IMR-90 (cell line): ENCODE data around the gene C19orf47. TPM values are rescaled to one million over a fixed set of nuclear protein-coding genes. Genes with fewer than 3 reads are reported as not detected.

Experiments used
- ATAC-seq: fragments of 200-7000 bp; cut with Tn5 transposase; 2 replicates; pipeline ENCODE4 v1.9.1; 2020; ENCODE audit warnings: low read depth, mild to moderate bottlenecking, moderate library complexity
- BruUV-seq: library from RNA; stranded (reverse); fragments of 400-500 nt; replicated peaks from 2 replicates; lab custom pipeline; 2021; lab: Mats Ljungman, UMichigan
- CTCF ChIA-PET: fragments of 300-600 bp; formaldehyde crosslinking; extraction: SDS; loops from one replicate; lab custom pipeline; 2021; ENCODE audit warnings: antibody characterized with exemption; lab: Yijun Ruan, JAX
- POLR2A ChIA-PET: fragments of 300-600 bp; sonication (Branson Sonifier 250); formaldehyde crosslinking; loops from one replicate; lab custom pipeline; 2022; ENCODE audit warnings: antibody characterized with exemption; ENCODE audit not compliant: unreplicated experiment; lab: Charles Lee
- DNase-seq: peaks from one replicate; pipeline ENCODE4 v3.0.0; 2013
- H2AFZ ChIP-seq: replicated peaks from 2 replicates; pipeline ENCODE3; 2013; ENCODE audit warnings: low read length, mild to moderate bottlenecking; ENCODE audit not compliant: poor library complexity
- H2AK5ac ChIP-seq: 2 replicates; pipeline ENCODE4 v1.6.1; 2013; ENCODE audit warnings: low read depth, low read length, inconsistent platforms
- H2AK9ac ChIP-seq: replicated peaks from 2 replicates; pipeline ENCODE3; 2013; ENCODE audit warnings: mild to moderate bottlenecking, low read depth, low read length, moderate library complexity; ENCODE audit not compliant: poor library complexity
- H2BK120ac ChIP-seq: 2 replicates; pipeline ENCODE4 v1.6.1; 2013; ENCODE audit warnings: low read depth, low read length, inconsistent platforms
- H2BK15ac ChIP-seq: 3 replicates; pipeline ENCODE4 v1.6.1; 2013; ENCODE audit warnings: low read depth, low read length, inconsistent platforms
- H2BK20ac ChIP-seq: 2 replicates; pipeline ENCODE4 v1.6.1; 2013; ENCODE audit warnings: low read depth, mild to moderate bottlenecking, inconsistent platforms, low read length, moderate library complexity
- H2BK5ac ChIP-seq: 2 replicates; pipeline ENCODE4 v1.6.1; 2013; ENCODE audit warnings: mild to moderate bottlenecking, low read depth, low read length, inconsistent platforms; ENCODE audit not compliant: poor library complexity, severe bottlenecking
- H3K14ac ChIP-seq: replicated peaks from 2 replicates; pipeline ENCODE4 v1.6.1; 2013; ENCODE audit warnings: low read depth, low read length, inconsistent platforms
- H3K18ac ChIP-seq: 2 replicates; pipeline ENCODE4 v1.6.1; 2013; ENCODE audit warnings: low read depth, low read length, control low read depth
- H3K23ac ChIP-seq: 2 replicates; pipeline ENCODE4 v1.6.1; 2013; ENCODE audit warnings: low read depth, low read length, inconsistent platforms
- H3K27ac ChIP-seq: 2 replicates; pipeline ENCODE4 v1.5.1; 2013; ENCODE audit warnings: mild to moderate bottlenecking, control low read depth, low read length; ENCODE audit not compliant: insufficient read depth
- H3K27me3 ChIP-seq: 2 replicates; pipeline ENCODE4 v1.6.1; 2013; ENCODE audit warnings: low read length; ENCODE audit not compliant: control insufficient read depth, insufficient read depth
- H3K36me3 ChIP-seq: 2 replicates; pipeline ENCODE4 v1.6.1; 2013; ENCODE audit warnings: low read length, mixed read lengths; ENCODE audit not compliant: control insufficient read depth, insufficient read depth
- H3K4ac ChIP-seq: 2 replicates; pipeline ENCODE4 v1.6.1; 2013; ENCODE audit warnings: low read depth, low read length, inconsistent platforms
- H3K4me1 ChIP-seq: 2 replicates; pipeline ENCODE4 v1.6.1; 2013; ENCODE audit warnings: low read length, mixed read lengths; ENCODE audit not compliant: control insufficient read depth, insufficient read depth
- H3K4me2 ChIP-seq: 2 replicates; pipeline ENCODE4 v1.6.1; 2013; ENCODE audit warnings: low read depth, mild to moderate bottlenecking, control low read depth, low read length, moderate library complexity
- H3K4me3 ChIP-seq: 2 replicates; pipeline ENCODE4 v1.5.1; 2013; ENCODE audit warnings: low read depth, mild to moderate bottlenecking, control low read depth, low read length, moderate library complexity; ENCODE audit not compliant: insufficient read depth
- H3K56ac ChIP-seq: 2 replicates; pipeline ENCODE4 v1.6.1; 2013; ENCODE audit warnings: low read length, inconsistent platforms; ENCODE audit not compliant: insufficient read depth; ENCODE audit errors: extremely low read depth
- H3K79me1 ChIP-seq, 2 experiments: 2 replicates each; pipeline ENCODE4 v1.6.1; 2013; ENCODE audit warnings: low read length in 2 of 2, inconsistent platforms in 1 of 2, low read depth in 1 of 2
- H3K9ac ChIP-seq: 2 replicates; pipeline ENCODE4 v1.6.1; 2013; ENCODE audit warnings: low read depth, low read length, control low read depth
- H3K9me1 ChIP-seq: 2 replicates; pipeline ENCODE4 v1.6.1; 2013; ENCODE audit warnings: low read length, inconsistent platforms; ENCODE audit not compliant: insufficient read depth
- H3K9me3 ChIP-seq: 2 replicates; pipeline ENCODE4 v1.6.1; 2013; ENCODE audit warnings: low read length; ENCODE audit not compliant: control insufficient read depth, insufficient read depth
- H4K20me1 ChIP-seq: 2 replicates; pipeline ENCODE4 v1.6.1; 2013; ENCODE audit warnings: low read length, inconsistent platforms; ENCODE audit not compliant: insufficient read depth
- H4K5ac ChIP-seq: 2 replicates; pipeline ENCODE4 v1.6.1; 2013; ENCODE audit warnings: mild to moderate bottlenecking, low read depth, low read length, control low read depth
- H4K8ac ChIP-seq, 2 experiments: 2 replicates each; pipeline ENCODE4 v1.6.1; 2013; ENCODE audit warnings: low read depth in 2 of 2, low read length in 2 of 2, control low read depth in 1 of 2, inconsistent platforms in 1 of 2
- H4K91ac ChIP-seq: 2 replicates; pipeline ENCODE4 v1.6.1; 2013; ENCODE audit warnings: low read depth, low read length, inconsistent platforms; ENCODE audit not compliant: insufficient read depth
- CEBPB ChIP-seq: IDR thresholded peaks from 2 replicates; pipeline ENCODE4 v1.6.1; 2012; ENCODE audit warnings: low read depth, low read length, improper control_type of control experiment
- CTCF ChIP-seq: conservative IDR thresholded peaks from 2 replicates; pipeline ENCODE4 v1.5.1; 2012; ENCODE audit warnings: mild to moderate bottlenecking, low read depth, low read length, improper control_type of control experiment
- ELK1 ChIP-seq: fragments of 150-350 bp; IDR thresholded peaks from 2 replicates; pipeline ENCODE4 v1.6.1; 2016; ENCODE audit warnings: low read depth, mild to moderate bottlenecking, low read length, moderate library complexity, borderline replicate concordance
- FOS ChIP-seq: fragments of 150-350 bp; IDR thresholded peaks from 2 replicates; pipeline ENCODE4 v1.6.1; 2016; ENCODE audit warnings: low read depth, low read length
- MAZ ChIP-seq: IDR thresholded peaks from 2 replicates; pipeline ENCODE4 v1.6.1; 2012; ENCODE audit warnings: low read depth, mild to moderate bottlenecking, low read length, improper control_type of control experiment, moderate library complexity, borderline replicate concordance
- NFE2L2 ChIP-seq: fragments of 150-350 bp; IDR thresholded peaks from 2 replicates; pipeline ENCODE4 v1.6.1; 2016; ENCODE audit warnings: low read depth, mild to moderate bottlenecking, low read length
- RFX5 ChIP-seq: IDR thresholded peaks from 2 replicates; pipeline ENCODE4 v1.8.0; 2012; ENCODE audit warnings: low read depth, mild to moderate bottlenecking, low read length, moderate library complexity
- USF2 ChIP-seq: fragments of 150-350 bp; IDR thresholded peaks from 2 replicates; pipeline ENCODE4 v1.6.1; 2017; ENCODE audit warnings: mild to moderate bottlenecking, antibody characterized with exemption, low read length, low read depth
- WGBS, 2 experiments: methylation state at CpG; one replicate each; pipeline versions ENCODE4 v1.1.5 to v1.1.7; 2013; ENCODE audit warnings: missing lambda C conversion rate in 2 of 2; ENCODE audit not compliant: insufficient read length in 1 of 2; ENCODE audit errors: extremely low coverage in 2 of 2; 5-methylcytosine and 5-hydroxymethylcytosine counted together
- dilution Hi-C: fragments of 300-500 bp; cut with HindIII; formaldehyde crosslinking; loops from one replicate; pipeline ENCODE4 v1.14.3; 2018; ENCODE audit warnings: low sequenced_read_pairs; ENCODE audit not compliant: unreplicated experiment
- in situ Hi-C: fragments of 300-500 bp; cut with MboI; formaldehyde crosslinking; loops from 3 replicates; pipeline ENCODE4 v1.14.3; 2019; ENCODE audit warnings: low sequenced_read_pairs, inconsistent platforms, mixed read lengths
- intact Hi-C: fragments of 100-400 bp; cut with micrococcal nuclease; formaldehyde crosslinking; loops from 2 replicates; pipeline ENCODE4 v1.10.0; 2022
- polyA plus RNA-seq, 3 experiments: library from polyadenylated mRNA; depleted of rRNA; stranded (reverse); fragments of >200 nt; gene quantifications; 2 replicates each; pipeline ENCODE4 v1.2.3, GENCODE V29; 2012; ENCODE audit warnings: low replicate concordance in 1 of 3
- total RNA-seq: library from RNA; depleted of rRNA; stranded (reverse); fragments of >200 nt; gene quantifications from 2 replicates; pipeline ENCODE4 v1.2.3, GENCODE V29; 2012

The C19orf47 gene
- total and polyA plus RNA-seq, 2 of the 4 experiments (the other 2 are of a cell fraction), result 3.6 to 16.3 TPM

- CTCF ChIA-PET, result no interaction called here
Observed at GRCh38 chr19:40317338-40317737, 30.9 kb downstream of the C19orf47 start.

More at GRCh38 chr19:40317338-40317737, 30.9 kb downstream of the C19orf47 start:
- H2BK15ac ChIP-seq, result no peak overlapping the region
- H3K79me1 ChIP-seq, result peaks cover 0 to 5% of the 10 kb centered on the region in 2 experiments; a peak in 1 of 4 replicates
- no peak overlapping the region for H3K4me2 ChIP-seq
- H2AK5ac ChIP-seq, result no peak overlapping the region
- H3K23ac ChIP-seq, result no peak overlapping the region
- no peak overlapping the region for H3K56ac ChIP-seq
- POLR2A ChIA-PET, result no interaction called here
- no peaks in the 10 kb centered on the region for H3K9me3 ChIP-seq
- H3K14ac ChIP-seq, result no peak overlapping the region
- no peak overlapping the region for H3K27ac ChIP-seq
- H3K4me3 ChIP-seq, result no peak overlapping the region
- H2AFZ ChIP-seq, result no peak overlapping the region
- intact Hi-C loops, result no loop called here
- no TSS peak for BruUV-seq
- H3K27me3 ChIP-seq, result no peaks in the 10 kb centered on the region
- no peak overlapping the region for H4K91ac ChIP-seq
- H3K18ac ChIP-seq, result no peak overlapping the region
- WGBS, 2 experiments, result 76% methylated on average over 5 of the region's 7 CpGs; no CpG with 5 or more reads in 1 of the 2 experiments
- in situ Hi-C loops, result loop anchor here (25.0 kb wide), 1 partner anchor 195 kb away; no protein-coding TSS in a partner anchor
- no peak overlapping the region for H3K9ac ChIP-seq
- peaks cover 6% of the 10 kb centered on the region; the same call in 1 of the 2 replicates for H4K20me1 ChIP-seq
- no peaks in the 10 kb centered on the region for H3K4me1 ChIP-seq
- DNase-seq, result no peak
- peaks cover 25% of the 10 kb centered on the region for H3K36me3 ChIP-seq
- no peak overlapping the region for H2AK9ac ChIP-seq
- no peak overlapping the region for H2BK20ac ChIP-seq
- no peak overlapping the region for H4K5ac ChIP-seq
- H4K8ac ChIP-seq, result no peak overlapping the region
- TF ChIP-seq CTCF, result no peak
- no peak for TF ChIP-seq FOS
- no peak for TF ChIP-seq NFE2L2
- TF ChIP-seq MAZ, result no peak
- TF ChIP-seq ELK1, result no peak
- no peak for TF ChIP-seq RFX5
- TF ChIP-seq CEBPB, result no peak
- TF ChIP-seq USF2, result no peak
- no peak overlapping the region for H3K4ac ChIP-seq
- no peak for ATAC-seq
- H2BK120ac ChIP-seq, result no peak overlapping the region
- H3K9me1 ChIP-seq, result peaks cover 4% of the 10 kb centered on the region; the same call in 1 of the 2 replicates
- dilution Hi-C loops, result no loop called here
- no peak overlapping the region for H2BK5ac ChIP-seq
